GM12873 (cell line): ENCODE data around the gene SSC5D.

Experiments
- CTCF ChIP-seq: IDR thresholded peaks from 2 replicates; pipeline ENCODE4 v1.5.1; 2012; ENCODE audit warnings: low read depth, mild to moderate bottlenecking, moderate library complexity, low read length, control low read depth; ENCODE audit not compliant: insufficient read depth; ENCODE audit errors: missing control alignments

Gene SSC5D

DNA sequence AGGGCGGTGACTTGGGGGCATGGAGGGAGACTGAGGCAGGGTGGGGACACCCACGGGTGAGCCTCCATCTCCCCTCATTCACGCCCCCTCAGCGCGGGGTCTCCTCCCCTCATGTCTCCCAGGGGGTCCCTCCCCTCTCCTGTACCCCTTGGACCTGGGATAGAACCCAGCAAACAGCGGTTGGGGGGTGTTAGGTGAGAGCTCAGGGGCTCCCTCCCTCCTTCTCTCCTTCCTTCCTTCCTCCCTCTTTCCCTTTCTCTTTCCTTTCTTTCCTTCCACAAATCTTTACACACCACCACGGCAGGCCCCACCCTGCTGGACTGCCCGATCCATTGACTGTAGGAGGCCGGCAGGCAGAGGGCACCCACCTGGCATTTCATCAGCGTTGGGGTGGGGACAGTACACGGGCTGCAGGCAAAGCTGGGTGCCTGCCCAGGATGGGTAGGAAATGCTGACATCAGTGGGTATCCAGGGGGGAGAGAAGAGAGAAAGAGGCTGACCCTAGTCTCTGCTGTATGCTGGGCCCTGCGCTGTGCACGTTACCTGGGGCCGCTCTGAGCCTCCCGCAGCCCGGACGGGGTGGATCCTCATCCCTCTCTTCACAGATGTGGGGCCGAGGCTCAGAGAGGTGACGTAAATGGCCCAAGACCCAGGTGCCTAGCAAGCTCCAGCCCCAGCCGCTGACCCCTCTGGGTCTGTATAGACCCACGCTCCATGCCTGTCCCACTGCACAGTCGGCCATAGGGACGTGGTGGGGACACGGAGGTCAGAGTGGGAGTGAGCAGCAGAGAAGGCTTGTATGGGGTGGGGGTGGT is 3.5 kb downstream of the SSC5D start:
- TF ChIP-seq CTCF, result no peak

- TF ChIP-seq CTCF, result no peak
Observed at GRCh38 chr19:55492362-55492944, 4.2 kb downstream of the SSC5D start.

DNA sequence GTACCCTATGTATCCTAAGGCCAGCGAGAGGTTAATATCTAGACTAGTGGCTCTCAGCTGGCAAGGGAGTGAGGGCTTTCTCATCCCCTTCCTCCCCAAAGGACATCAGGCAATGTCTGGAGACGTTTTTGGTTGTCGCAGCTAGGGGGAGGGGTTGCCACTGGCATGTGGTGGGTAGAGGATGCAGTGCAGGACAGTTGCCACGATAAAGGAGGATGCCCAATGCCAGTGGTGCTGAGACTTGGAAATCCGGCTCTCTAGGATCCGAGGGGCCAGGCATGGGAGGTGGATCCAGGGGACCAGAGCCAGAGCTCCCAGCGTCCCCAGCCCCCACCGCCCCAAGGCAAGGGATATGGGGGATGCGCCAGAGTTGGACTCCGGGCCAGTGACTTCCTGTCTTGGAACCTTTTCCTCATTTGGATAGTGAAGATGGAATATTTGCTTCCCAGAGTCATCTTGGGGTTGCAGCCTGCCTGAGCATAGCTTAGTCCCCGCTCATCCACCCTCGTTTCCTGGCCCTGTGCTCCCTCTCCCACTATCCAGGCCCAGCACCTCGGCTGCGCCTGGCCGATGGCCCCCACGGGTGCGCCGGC is 4.9 kb downstream of the SSC5D start:
- TF ChIP-seq CTCF, result no peak

DNA sequence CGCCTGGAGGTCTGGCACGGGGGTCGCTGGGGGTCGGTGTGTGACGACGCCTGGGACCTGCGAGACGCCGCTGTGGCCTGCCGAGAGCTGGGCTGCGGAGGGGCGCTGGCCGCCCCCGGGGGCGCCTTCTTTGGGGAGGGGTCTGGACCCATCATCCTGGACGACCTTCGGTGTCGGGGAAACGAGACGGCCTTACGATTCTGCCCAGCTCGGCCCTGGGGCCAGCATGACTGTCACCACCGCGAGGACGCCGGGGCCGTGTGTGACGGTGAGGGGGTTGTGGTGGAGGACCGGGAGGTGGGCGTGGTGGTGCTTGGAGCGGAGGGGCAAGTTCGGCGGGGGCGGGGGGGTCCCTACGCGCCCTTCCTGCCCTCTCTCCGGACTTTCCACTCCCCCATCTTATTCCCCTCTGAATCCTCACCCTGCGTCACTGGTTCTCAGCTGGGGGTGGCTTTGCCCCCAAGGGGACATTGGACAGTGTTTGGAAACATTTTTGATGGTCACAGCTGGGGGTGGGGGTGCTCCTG is 5.5 kb downstream of the SSC5D start:
- no peak for TF ChIP-seq CTCF

- TF ChIP-seq CTCF, result no peak
Observed at GRCh38 chr19:55494172-55494761, 6.0 kb downstream of the SSC5D start.

GRCh38 chr19:55495646-55496349 is 7.6 kb downstream of the SSC5D start:
- no peak for TF ChIP-seq CTCF
